Mucosa of rectum (tissue), 2 donors: ENCODE results near the gene CADM4.
"Not testable (repeated sequence)": the region's sequence is repeated elsewhere in the genome, so short reads cannot be mapped to it uniquely, and the experiment has no call there.

Experiments
- H3K27ac ChIP-seq, 2 donors: one replicate each; pipeline ENCODE4 v1.7.0; 2013; ENCODE audit warnings: inconsistent platforms in 2 of 2, low read depth in 2 of 2, low read length in 2 of 2
- H3K27me3 ChIP-seq, 2 donors: one replicate each; pipeline ENCODE4 v1.7.0; 2013; ENCODE audit warnings: low read length in 2 of 2; ENCODE audit not compliant: control insufficient read depth in 2 of 2, insufficient read depth in 2 of 2
- H3K36me3 ChIP-seq, 2 donors: one replicate each; pipeline ENCODE4 v1.7.0; 2013; ENCODE audit warnings: low read length in 2 of 2; ENCODE audit not compliant: control insufficient read depth in 2 of 2, insufficient read depth in 2 of 2
- H3K4me1 ChIP-seq, 2 donors: one replicate each; pipeline ENCODE4 v1.7.0; 2013; ENCODE audit warnings: low read length in 2 of 2, mild to moderate bottlenecking in 1 of 2; ENCODE audit not compliant: control insufficient read depth in 2 of 2, insufficient read depth in 2 of 2
- H3K4me3 ChIP-seq, 2 donors: one replicate each; pipeline ENCODE4 v1.7.0; 2013; ENCODE audit warnings: low read length in 2 of 2
- H3K9ac ChIP-seq, 2 donors: one replicate each; pipeline ENCODE4 v1.7.0; 2013; ENCODE audit warnings: low read length in 2 of 2, low read depth in 1 of 2, mild to moderate bottlenecking in 1 of 2
- H3K9me3 ChIP-seq, 2 donors: one replicate each; pipeline ENCODE4 v1.7.0; 2013; ENCODE audit warnings: low read length in 2 of 2; ENCODE audit not compliant: control insufficient read depth in 2 of 2
- donor health status: healthy.
- donor health status: Normal muscosa, but diverticular disease.

CADM4 gene

DNA sequence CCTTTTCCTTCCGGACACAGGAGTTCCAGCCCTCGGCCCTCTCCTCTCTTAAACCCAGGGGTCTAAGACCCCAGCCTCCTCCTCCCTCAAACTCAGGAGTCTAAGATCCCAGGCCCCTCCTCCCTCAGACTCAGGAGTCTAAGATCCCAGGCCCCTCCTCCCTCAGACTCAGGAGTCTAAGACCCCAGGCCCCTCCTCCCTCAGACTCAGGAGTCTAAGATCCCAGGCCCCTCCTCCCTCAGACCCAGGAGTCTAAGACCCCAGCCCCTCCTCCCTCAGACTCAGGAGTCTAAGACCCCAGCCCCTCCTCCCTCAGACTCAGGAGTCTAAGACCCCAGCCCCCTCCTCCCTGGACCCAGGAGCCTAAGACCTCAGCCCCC is 4.1 kb downstream of the CADM4 start:
- peaks cover 17 to 23% of the 10 kb centered on the region in 2 donors for H3K27me3 ChIP-seq
- peaks cover 10% of the 10 kb centered on the region in 2 donors for H3K4me1 ChIP-seq
- H3K4me3 ChIP-seq, H3K9me3 ChIP-seq, H3K27ac ChIP-seq, H3K36me3 ChIP-seq: not testable (repeated sequence)
- H3K9ac ChIP-seq, result peak overlapping the region in 1 of 2 donors; percentile 6

DNA sequence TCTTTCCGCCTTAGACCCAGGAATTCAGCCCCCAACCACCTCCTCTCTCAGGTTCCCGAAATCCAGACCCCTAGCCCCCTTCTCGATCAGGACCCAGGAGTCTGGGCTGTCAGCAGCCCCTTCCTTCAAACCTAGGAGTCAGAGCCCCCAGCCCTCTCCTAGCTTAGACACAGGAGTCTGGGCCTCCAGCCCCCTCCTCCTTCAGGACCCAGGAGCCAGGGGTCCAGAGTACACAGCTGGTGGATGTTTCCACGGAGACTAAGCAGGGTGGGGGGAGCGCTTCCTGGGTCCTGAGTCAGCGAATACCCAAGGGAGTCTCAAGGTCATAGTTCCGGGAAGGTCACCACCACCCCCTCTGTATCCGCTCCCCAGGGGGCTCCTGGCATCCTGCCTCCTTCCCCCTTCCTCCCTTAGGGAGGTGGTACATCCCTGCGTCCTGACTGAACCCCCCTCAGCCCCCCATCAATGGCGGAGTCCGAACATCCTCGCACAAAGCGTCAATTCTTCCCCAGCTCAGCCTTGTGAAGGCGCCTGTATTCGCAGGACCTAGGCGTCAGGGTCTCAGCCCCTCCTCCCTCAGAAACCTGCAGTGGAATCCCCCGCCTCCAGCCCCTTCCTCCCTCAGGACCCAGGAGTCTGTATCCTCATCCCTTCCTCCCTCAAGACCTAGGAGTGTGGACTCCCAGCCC is 4.6 kb downstream of the CADM4 start:
- Histone ChIP-seq H3K36me3 (no peaks in the 10 kb centered on the region), H3K4me3 (no peak overlapping the region), H3K9me3 (no peaks in the 10 kb centered on the region), H3K9ac (peak overlapping the region in 1 of 2 donors; percentile 6), H3K27me3 (peaks cover 12 to 19% of the 10 kb centered on the region in 2 donors), H3K4me1 (peaks cover 5 to 7% of the 10 kb centered on the region in 2 donors), H3K27ac (no peak overlapping the region)

DNA sequence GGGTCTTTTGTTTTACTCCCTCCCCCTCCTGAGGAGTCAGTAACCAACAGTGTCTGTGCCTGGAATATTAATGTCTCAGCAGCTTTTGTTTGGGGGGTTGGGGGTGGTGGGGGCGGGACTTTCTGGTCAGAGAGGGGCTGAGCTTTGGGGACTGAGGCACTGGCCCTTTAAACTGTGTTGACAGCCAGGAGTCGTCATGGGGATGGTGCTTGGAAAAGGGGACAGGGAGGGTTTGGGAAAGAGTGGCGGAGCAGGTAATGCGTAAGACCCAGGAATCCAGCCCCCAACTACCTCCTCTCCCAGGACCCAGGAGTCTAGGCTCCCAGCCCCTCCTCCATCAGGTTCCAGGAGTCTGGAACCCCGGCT is 5.2 kb downstream of the CADM4 start:
- no peak overlapping the region for H3K27ac ChIP-seq
- H3K9ac ChIP-seq, result no peak overlapping the region
- no peaks in the 10 kb centered on the region for H3K9me3 ChIP-seq
- peaks cover 11 to 19% of the 10 kb centered on the region in 2 donors for H3K27me3 ChIP-seq
- H3K4me1 ChIP-seq, result peaks cover 4 to 5% of the 10 kb centered on the region in 2 donors
- H3K4me3 ChIP-seq, result no peak overlapping the region
- H3K36me3 ChIP-seq, result no peaks in the 10 kb centered on the region

DNA sequence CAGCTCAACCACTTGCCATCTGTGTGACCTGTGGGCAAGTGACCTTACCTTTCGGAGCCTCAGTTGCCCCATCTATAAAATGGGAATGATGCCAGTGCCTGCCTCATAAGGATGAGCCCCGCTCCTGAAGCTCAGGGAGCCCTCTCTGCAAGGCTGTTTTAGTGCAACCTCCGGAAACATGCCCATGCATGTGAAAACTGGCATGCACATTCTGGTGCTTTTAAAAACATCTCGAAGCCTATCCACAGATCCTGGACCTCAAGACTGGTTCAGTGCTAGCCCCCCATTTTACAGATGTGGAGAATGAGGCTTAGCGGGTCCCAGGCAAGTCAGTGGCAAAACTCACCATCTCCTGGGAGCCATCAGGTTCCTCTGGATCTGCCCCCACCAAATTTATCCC is 5.6 kb downstream of the CADM4 start:
- Histone ChIP-seq H3K36me3 (no peaks in the 10 kb centered on the region), H3K27me3 (peaks cover 8 to 17% of the 10 kb centered on the region in 2 donors), H3K9ac (no peak overlapping the region), H3K9me3 (no peaks in the 10 kb centered on the region), H3K27ac (no peak overlapping the region), H3K4me3 (no peak overlapping the region), H3K4me1 (peaks cover 1 to 3% of the 10 kb centered on the region in 2 donors)

DNA sequence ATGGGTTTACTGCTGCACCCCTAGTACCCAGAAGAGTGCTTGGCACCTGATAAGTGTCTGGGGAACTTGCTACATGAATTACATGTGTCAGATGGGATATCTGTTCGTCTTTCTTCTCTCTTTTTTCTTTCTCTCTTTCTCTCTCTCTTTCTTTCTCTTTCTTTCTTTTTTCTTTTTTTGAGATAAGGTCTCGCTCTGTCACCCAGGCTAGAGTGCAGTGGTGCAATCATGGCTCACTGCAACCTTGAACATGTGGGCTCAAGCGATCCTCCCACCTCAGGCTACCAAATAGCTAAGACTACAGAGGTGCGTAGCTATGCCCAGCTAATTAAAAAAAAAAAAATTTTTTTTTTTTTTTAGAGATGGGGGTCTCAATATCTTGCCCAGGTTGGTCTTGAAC is 6.1 kb downstream of the CADM4 start:
- Histone ChIP-seq H3K4me1 (peaks cover 0 to 2% of the 10 kb centered on the region in 2 donors), H3K4me3 (no peak overlapping the region), H3K36me3 (no peaks in the 10 kb centered on the region), H3K9me3 (no peaks in the 10 kb centered on the region), H3K9ac (no peak overlapping the region), H3K27ac (no peak overlapping the region), H3K27me3 (peaks cover 3 to 11% of the 10 kb centered on the region in 2 donors)

DNA sequence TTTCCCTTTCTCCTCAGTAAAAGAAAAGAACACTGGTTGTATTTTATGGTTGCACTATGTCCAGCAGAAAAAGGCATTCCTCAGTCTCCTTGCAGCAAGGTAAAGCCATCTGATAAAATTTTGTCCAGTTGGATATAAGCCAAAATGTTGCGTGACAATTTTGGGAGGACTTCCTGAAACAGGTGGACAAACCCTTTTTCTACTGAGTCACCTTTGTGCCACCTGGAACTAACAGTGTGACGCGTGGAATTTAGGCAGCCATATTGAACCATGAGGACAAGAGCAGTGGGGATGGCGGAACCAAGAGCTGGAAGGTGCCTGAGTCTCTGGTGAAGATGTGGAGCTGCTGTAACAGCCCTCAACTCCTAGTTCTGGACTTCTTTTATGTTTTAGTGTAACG is 8.2 kb downstream of the CADM4 start:
- no peak overlapping the region for H3K4me3 ChIP-seq
- no peak overlapping the region for H3K9ac ChIP-seq
- no peaks in the 10 kb centered on the region for H3K27me3 ChIP-seq
- H3K4me1 ChIP-seq, result no peaks in the 10 kb centered on the region
- H3K27ac ChIP-seq, result no peak overlapping the region
- no peaks in the 10 kb centered on the region for H3K36me3 ChIP-seq
- H3K9me3 ChIP-seq, result no peaks in the 10 kb centered on the region

DNA sequence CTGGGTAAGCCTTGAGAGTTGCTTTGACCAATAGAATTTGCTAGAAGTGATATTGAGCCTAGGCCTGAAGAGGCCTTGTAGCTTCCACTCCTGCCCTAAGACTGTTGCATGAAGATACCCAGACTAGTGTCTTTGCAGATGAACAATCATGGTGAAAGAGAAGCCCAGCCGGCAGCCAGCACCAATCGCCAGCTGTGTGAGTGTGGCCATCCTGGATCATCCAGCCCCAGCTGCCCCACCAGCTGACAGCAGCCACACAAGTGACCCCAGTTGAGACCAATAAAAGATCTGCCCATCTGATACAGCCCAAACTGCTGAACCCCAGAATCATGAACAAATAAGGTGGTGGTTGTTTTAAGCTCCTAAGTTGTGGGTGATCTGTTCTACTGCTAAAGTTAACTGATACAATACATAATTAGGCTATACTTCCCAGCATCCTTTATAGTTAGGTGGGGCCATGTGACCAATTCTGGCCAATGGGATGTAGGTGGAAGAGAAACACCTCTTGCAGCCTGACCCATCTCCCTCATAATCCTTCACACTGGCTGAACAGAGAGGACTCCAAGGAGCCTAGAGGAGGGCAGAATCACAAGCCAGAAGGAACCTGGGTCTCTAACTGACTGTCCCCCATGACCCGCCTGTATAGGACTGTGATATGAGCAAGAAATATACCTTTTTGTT is 10.9 kb downstream of the CADM4 start:
- H3K9me3 ChIP-seq, result no peaks in the 10 kb centered on the region
- H3K27ac ChIP-seq, result no peak overlapping the region
- no peak overlapping the region for H3K9ac ChIP-seq
- H3K4me3 ChIP-seq, result no peak overlapping the region
- H3K36me3 ChIP-seq, result no peaks in the 10 kb centered on the region
- no peaks in the 10 kb centered on the region for H3K27me3 ChIP-seq
- H3K4me1 ChIP-seq, result peaks cover 0 to 3% of the 10 kb centered on the region in 2 donors

DNA sequence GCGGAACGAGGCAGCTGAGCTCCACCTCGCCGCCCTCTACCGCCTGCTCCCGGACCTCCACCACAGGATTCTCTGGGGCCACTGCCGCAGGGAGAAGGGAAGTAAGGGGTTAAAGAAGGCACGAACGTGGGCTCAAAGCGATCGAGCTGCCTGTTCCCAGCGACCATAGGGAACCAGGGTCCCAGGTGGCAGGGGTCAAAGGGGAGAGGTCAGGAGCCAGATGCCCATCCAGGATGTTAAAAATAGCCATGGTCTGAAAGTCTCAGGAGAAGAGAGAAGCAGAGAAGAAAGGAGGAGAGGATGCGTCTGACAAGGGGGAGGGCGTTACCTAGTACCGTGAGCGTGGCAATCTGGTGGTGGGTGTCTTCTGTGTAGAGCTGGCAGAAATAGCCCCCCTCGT is 12.8 kb downstream of the CADM4 start:
- H3K4me1 ChIP-seq, result peaks cover 0 to 3% of the 10 kb centered on the region in 2 donors
- no peak overlapping the region for H3K27ac ChIP-seq
- no peak overlapping the region for H3K9ac ChIP-seq
- no peaks in the 10 kb centered on the region for H3K9me3 ChIP-seq
- H3K36me3 ChIP-seq, result no peaks in the 10 kb centered on the region
- no peaks in the 10 kb centered on the region for H3K27me3 ChIP-seq
- no peak overlapping the region for H3K4me3 ChIP-seq

DNA sequence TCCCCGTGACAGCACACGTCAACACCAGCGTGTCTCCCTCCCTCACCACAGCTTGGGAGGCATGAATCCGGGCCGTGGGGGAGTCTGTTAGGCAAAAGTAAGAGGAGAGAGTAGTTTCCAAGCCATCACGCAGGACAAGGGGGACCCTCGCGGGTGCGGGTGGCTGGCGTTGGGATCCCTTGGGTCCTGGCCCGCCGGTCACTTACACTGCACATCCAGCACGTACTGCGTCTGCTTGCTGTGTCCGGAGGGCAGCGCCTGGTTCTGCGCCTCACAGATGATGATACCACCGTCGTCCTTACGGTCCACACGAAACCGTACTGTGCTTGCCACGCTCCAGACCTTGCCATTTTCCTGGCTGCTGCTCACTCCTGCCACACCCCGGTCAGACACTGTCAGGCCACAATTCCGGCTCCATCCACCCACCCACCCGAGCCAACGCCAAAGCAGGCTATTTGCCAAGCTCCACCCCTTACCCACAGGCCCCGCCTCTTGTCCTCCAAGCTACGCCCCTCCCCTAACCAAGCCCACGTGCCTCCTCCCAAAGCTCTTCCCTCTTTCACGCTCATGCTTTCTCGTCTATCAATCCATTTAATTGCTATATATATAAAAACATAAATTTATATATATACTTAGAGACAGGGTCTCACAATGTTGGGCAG is 13.6 kb downstream of the CADM4 start:
- Histone ChIP-seq H3K4me3 (no peak overlapping the region), H3K4me1 (peaks cover 0 to 3% of the 10 kb centered on the region in 2 donors), H3K9ac (no peak overlapping the region), H3K27me3 (no peaks in the 10 kb centered on the region), H3K9me3 (no peaks in the 10 kb centered on the region), H3K36me3 (no peaks in the 10 kb centered on the region), H3K27ac (no peak overlapping the region)

DNA sequence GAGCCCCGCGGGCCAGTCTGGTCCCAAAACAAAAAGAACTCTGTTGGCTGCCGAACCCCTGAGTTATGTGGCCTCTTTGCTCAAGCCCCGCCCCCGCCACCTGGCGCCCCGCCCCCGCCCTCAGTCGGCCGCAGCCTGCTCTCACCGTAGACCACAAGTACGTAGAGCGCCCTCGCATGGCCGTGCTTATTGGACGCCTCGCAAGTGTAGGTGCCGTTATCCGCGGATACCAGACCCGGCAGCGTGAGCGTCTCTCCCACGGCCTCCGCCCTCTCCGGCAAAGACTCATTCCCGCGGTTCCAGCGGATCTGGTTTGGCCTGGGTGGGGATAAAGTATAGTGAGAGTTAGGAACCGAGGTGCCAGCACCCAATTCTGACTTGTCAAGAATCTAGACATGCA is 14.7 kb downstream of the CADM4 start:
- H3K36me3 ChIP-seq, result no peaks in the 10 kb centered on the region
- no peak overlapping the region for H3K4me3 ChIP-seq
- H3K27ac ChIP-seq, result no peak overlapping the region
- H3K27me3 ChIP-seq, result no peaks in the 10 kb centered on the region
- no peak overlapping the region for H3K9ac ChIP-seq
- no peaks in the 10 kb centered on the region for H3K9me3 ChIP-seq
- peaks cover 3 to 5% of the 10 kb centered on the region in 2 donors for H3K4me1 ChIP-seq
